ENCODE results near the gene CGRRF1.

GRCh38 chr14:54556535-54556934 lies 46.8 kb downstream of the CGRRF1 start:
- TF ChIP-seq EZH2 (IDR thresholded peaks at IDR 0.05; ENCODE audit: insufficient read depth, poor library complexity, severe bottlenecking) (no peak), EZH2phosphoT487 (IDR thresholded peaks at IDR 0.05; ENCODE audit: insufficient read depth, low read depth) (no peak)
